K562 (cell line): ENCODE results near the gene ORAI3. TPM values are rescaled to one million over a fixed set of nuclear protein-coding genes. Genes with fewer than 3 reads are reported as not detected.
A peak's percentile ranks its signal among the peaks of the same experiment; 100 is the strongest.

ENCODE experiments used
- ATAC-seq: fragments of 200-7000 bp; cut with Tn5 transposase; 3 replicates; pipeline ENCODE4 v1.9.1; 2020; ENCODE audit warnings: moderate library complexity
- BruUV-seq: library from RNA; stranded (reverse); fragments of 400-500 nt; replicated peaks from 2 replicates; lab custom pipeline; 2021; lab: Mats Ljungman, UMichigan
- CTCF ChIA-PET: fragments of 300-600 bp; formaldehyde crosslinking; extraction: SDS; loops from one replicate; lab custom pipeline; 2021; ENCODE audit warnings: low intra/inter-chr PET ratio; lab: Yijun Ruan, JAX
- POLR2A ChIA-PET: fragments of 300-600, 350-650 bp; sonication (Branson Sonifier 250); formaldehyde crosslinking; extraction: SDS; loops from one replicate; lab custom pipeline; 2021; ENCODE audit warnings: antibody characterized with exemption, inconsistent platforms; lab: Yijun Ruan, JAX
- DNase-seq, 4 experiments: peaks; one replicate each; pipeline versions ENCODE4 v3.0.0 to v3.0.0-alpha.2; 2011 to 2018; ENCODE audit warnings: low spot score in 3 of 4, mixed read lengths in 3 of 4; ENCODE audit errors: extremely low read depth in 1 of 4
- FAIRE-seq: peaks from 2 replicates; lab custom pipeline; 2011; peaks lifted over from hg19 to GRCh38; lab: Jason Lieb, UNC
- H2AFZ ChIP-seq: 2 replicates; pipeline ENCODE4 v1.6.0; 2011; ENCODE audit warnings: low read depth, low read length, control low read depth, inconsistent platforms
- H3K27ac ChIP-seq: fragments of 200-600 bp; 3 replicates; pipeline ENCODE4 v1.8.0; 2011; ENCODE audit warnings: low read depth, mild to moderate bottlenecking, control low read depth, inconsistent platforms, low read length, moderate library complexity, mixed read lengths; ENCODE audit errors: extremely low read depth
- H3K27me3 ChIP-seq, 2 experiments: fragments of 300-600 bp in 1 of 2; 2 replicates in 1 of 2; 3 replicates in 1 of 2; pipeline versions ENCODE4 v1.6.0 to v1.8.0; 2011; ENCODE audit warnings: inconsistent platforms in 2 of 2, low read length in 2 of 2, mild to moderate bottlenecking in 1 of 2, mixed read lengths in 1 of 2, moderate library complexity in 1 of 2; ENCODE audit not compliant: control insufficient read depth in 2 of 2, insufficient read depth in 2 of 2
- H3K36me3 ChIP-seq: fragments of 300-600 bp; 3 replicates; pipeline ENCODE4 v1.8.0; 2011; ENCODE audit warnings: mild to moderate bottlenecking, low read length, inconsistent platforms; ENCODE audit not compliant: control insufficient read depth, insufficient read depth
- H3K4me1 ChIP-seq, 2 experiments: fragments of 200-600 bp in 1 of 2; replicated peaks in 1 of 2; 2 replicates in 1 of 2; 3 replicates in 1 of 2; pipeline versions ENCODE4 v1.5.1 to v1.8.0; 2011; ENCODE audit warnings: inconsistent platforms in 2 of 2, low read length in 2 of 2, mild to moderate bottlenecking in 1 of 2, mixed read lengths in 1 of 2, moderate library complexity in 1 of 2; ENCODE audit not compliant: control insufficient read depth in 2 of 2, insufficient read depth in 2 of 2
- H3K4me2 ChIP-seq: 2 replicates; pipeline ENCODE4 v1.6.1; 2011; ENCODE audit warnings: low read length, control low read depth, inconsistent platforms, mixed read lengths; ENCODE audit not compliant: insufficient read depth
- H3K4me3 ChIP-seq: fragments of 200-600 bp; sonication (generic), shearing (Covaris generic); 2 replicates; pipeline ENCODE4 v1.5.1; 2016; ENCODE audit warnings: control low read depth, inconsistent platforms
- H3K79me2 ChIP-seq: fragments of 200-600 bp; 3 replicates; pipeline ENCODE4 v1.8.0; 2011; ENCODE audit warnings: low read length, inconsistent platforms; ENCODE audit not compliant: control insufficient read depth, insufficient read depth
- H3K9ac ChIP-seq, 2 experiments: 2 replicates each; pipeline versions ENCODE4 v1.6.0 to v1.6.1; 2011; ENCODE audit warnings: low read depth in 2 of 2, low read length in 2 of 2, control low read depth in 1 of 2, inconsistent platforms in 1 of 2, mild to moderate bottlenecking in 1 of 2, mixed read lengths in 1 of 2; ENCODE audit not compliant: insufficient read depth in 1 of 2
- H3K9me1 ChIP-seq: one replicate; pipeline ENCODE4 v1.6.0; 2011; ENCODE audit warnings: inconsistent platforms, mild to moderate bottlenecking, low read length, moderate library complexity; ENCODE audit not compliant: control insufficient read depth, insufficient read depth
- H3K9me3 ChIP-seq: replicated peaks from 2 replicates; pipeline ENCODE4 v1.5.1; 2011; ENCODE audit warnings: low read depth, low read length, inconsistent platforms; ENCODE audit not compliant: control insufficient read depth, insufficient read depth
- H4K20me1 ChIP-seq: replicated peaks from 2 replicates; pipeline ENCODE4 v1.6.1; 2011; ENCODE audit warnings: low read length, inconsistent platforms, mixed read lengths; ENCODE audit not compliant: control insufficient read depth, insufficient read depth
- DEAF1 ChIP-seq: fragments of 450-650 bp; formaldehyde crosslinking; IDR thresholded peaks from 2 replicates; pipeline ENCODE4 v1.4.0; 2020; ENCODE audit warnings: mild to moderate bottlenecking, moderate library complexity
- EZH2 ChIP-seq: IDR thresholded peaks from 2 replicates; pipeline ENCODE4 v1.6.1; 2012; ENCODE audit warnings: low read depth, mild to moderate bottlenecking, inconsistent platforms, low read length, borderline replicate concordance
- PURB ChIP-seq: sonication (generic); formaldehyde crosslinking; IDR thresholded peaks from 2 replicates; pipeline ENCODE4 v1.9.0; 2021; ENCODE audit warnings: low read depth, mild to moderate bottlenecking, missing genetic modification reagents
- UBTF ChIP-seq, 2 experiments: IDR thresholded peaks; 2 replicates each; pipeline ENCODE4 v1.6.1; 2012; ENCODE audit warnings: improper control_type of control experiment in 2 of 2, low read depth in 2 of 2, low read length in 2 of 2, borderline replicate concordance in 1 of 2
- ZC3H4 ChIP-seq: sonication (generic); formaldehyde crosslinking; IDR thresholded peaks from 2 replicates; pipeline ENCODE4 v1.9.0; 2021; ENCODE audit warnings: missing genetic modification reagents, borderline replicate concordance
- ZNF318 ChIP-seq, 2 experiments: fragments of 450-650 bp; IDR thresholded peaks; 2 replicates each; pipeline ENCODE4 v1.6.1; 2016; ENCODE audit warnings: mild to moderate bottlenecking in 2 of 2, borderline replicate concordance in 1 of 2, low read depth in 1 of 2, moderate library complexity in 1 of 2
- WGBS: fragments of 100-300 bp; shearing (Covaris generic); methylation state at CpG from one replicate; pipeline ENCODE4 v1.1.6; 2016; ENCODE audit warnings: low coverage, mixed read lengths; ENCODE audit not compliant: insufficient coverage; ENCODE audit errors: missing lambda C conversion rate; 5-methylcytosine and 5-hydroxymethylcytosine counted together
- in situ Hi-C: fragments of 300-500 bp; cut with MboI; formaldehyde crosslinking; loops from 4 replicates; pipeline ENCODE4 v1.15.0; 2018; ENCODE audit warnings: inconsistent platforms, mixed read lengths
- intact Hi-C: fragments of 100-400 bp; cut with micrococcal nuclease; formaldehyde crosslinking; loops from 2 replicates; pipeline ENCODE4 v1.14.2; 2022
- polyA plus RNA-seq, 8 experiments: library from polyadenylated mRNA; depleted of rRNA in 4 of 8; stranded (reverse) in 5 of 8; unstranded in 3 of 8; fragments of >200 nt; fragmentation: Nextera tagmentation in 2 of 8; fragmentation: Illumina TruSeq in 1 of 8; extraction: Ambion mirVana in 2 of 8; extraction: Trizol in 1 of 8; gene quantifications; 2 replicates each; pipeline versions ENCODE4 v1.2.1 to v1.2.3, GENCODE V29; 2011 to 2014; ENCODE audit warnings: inconsistent platforms in 1 of 8, missing spikeins in 1 of 8
- total RNA-seq, 7 experiments: library from RNA; depleted of rRNA in 6 of 7; stranded (reverse); fragments of >200 nt in 6 of 7; fragmentation: Illumina TruSeq in 2 of 7; extraction: Trizol in 2 of 7; gene quantifications; 2 replicates each; pipeline versions ENCODE4 v1.2.1 to v1.2.3, GENCODE V29; 2011 to 2021; ENCODE audit warnings: low replicate concordance in 1 of 7

The ORAI3 gene
- total and polyA plus RNA-seq, 9 of the 15 experiments (the other 6 are each of a cell fraction or from before 2014, with no cell fraction given): 4.9 to 23.3 (median 14.1) TPM

GRCh38 chr16:30902029-30902972 is 46.6 kb upstream of the ORAI3 start:
- Histone ChIP-seq H3K36me3 (no peaks in the 10 kb centered on the region), H2AFZ (peak overlapping the region; percentile 94), H3K9me3 (no peaks in the 10 kb centered on the region), H3K9ac (peak overlapping the region; percentile 85 to 96), H3K79me2 (no peaks in the 10 kb centered on the region), H3K9me1 (no peaks in the 10 kb centered on the region), H4K20me1 (no peaks in the 10 kb centered on the region), H3K4me2 (peak overlapping the region; percentile 93), H3K4me3 (peak overlapping the region; percentile 57), H3K27me3 (no peaks in the 10 kb centered on the region), H3K27ac (peak overlapping the region; percentile 87), H3K4me1 (peaks cover 27 to 33% of the 10 kb centered on the region in 2 experiments)
- ChIA-PET CTCF (interaction anchor here (0.6 to 1.4 kb wide), 5 partner anchors 41 to 472 kb away, joined by 3 to 5 read pairs (median 4); partner anchors contain the start of gene DCTPP1), POLR2A (interaction anchor here (0.7 to 1.6 kb wide), 11 partner anchors 10 to 553 kb away, joined by 3 to 7 read pairs (median 3); no protein-coding TSS in a partner anchor)
- in situ Hi-C loops: loop anchor here (10.0 kb wide), 1 partner anchor 58 kb away; no protein-coding TSS in a partner anchor
- ATAC-seq (peak; percentile 94), DNase-seq (peak; percentile 86 to 89 (median 88)), FAIRE-seq (no peak)
- 11% methylated on average over 60 of the region's 99 CpGs for WGBS
- BruUV-seq: TSS peak; percentile 89
- intact Hi-C loops: no loop called here
- TF ChIP-seq PURB (CRISPR knock-in tag) (no peak), UBTF (IDR thresholded peaks at IDR 0.05; ENCODE audit: borderline replicate concordance in 1 of 2, low read depth in 2 of 2, low read length in 2 of 2) (peak; percentile 63 to 72; a peak in 2 of 4 replicates), DEAF1 (CRISPR knock-in tag) (no peak), EZH2 (no peak), ZC3H4 (CRISPR knock-in tag) (no peak), ZNF318 (IDR thresholded peaks at IDR 0.05; ENCODE audit: borderline replicate concordance in 1 of 2, low read depth in 1 of 2) (no peak)
